ENCODE results near the gene OGT.
"Not testable (repeated sequence)": the region's sequence is repeated elsewhere in the genome, so short reads cannot be mapped to it uniquely, and the experiment has no call there.

The OGT gene

GRCh38 chrX:71541210-71542022, 8.5 kb downstream of the OGT start:
- DNase-seq: no peak

GRCh38 chrX:71542411-71542810, 9.5 kb downstream of the OGT start:
- DNase-seq: peak; percentile 19

GRCh38 chrX:71542825-71543224, 9.9 kb downstream of the OGT start:
- no peak for DNase-seq

- DNase-seq: peak; percentile 78
These were observed 10.4 kb downstream of the OGT start for GRCh38 chrX:71543316-71543715.

GRCh38 chrX:71545364-71545763, 12.5 kb downstream of the OGT start:
- DNase-seq: no peak

- no peak for DNase-seq
These were observed 14.0 kb downstream of the OGT start for GRCh38 chrX:71546879-71547278.

- no peak for DNase-seq
These were observed 14.4 kb downstream of the OGT start for GRCh38 chrX:71547339-71547738.

- no peak for DNase-seq
These were observed 17.1 kb downstream of the OGT start for GRCh38 chrX:71549986-71550385.

- no peak for DNase-seq
These were observed 17.7 kb downstream of the OGT start for GRCh38 chrX:71550578-71550977.

GRCh38 chrX:71556036-71556435, 23.1 kb downstream of the OGT start:
- DNase-seq: no peak

GRCh38 chrX:71558920-71559319, 26.0 kb downstream of the OGT start:
- DNase-seq: no peak

- DNase-seq: not testable (repeated sequence)
These were observed 26.9 kb downstream of the OGT start for GRCh38 chrX:71559773-71560172.

- no peak for DNase-seq
These were observed 31.0 kb downstream of the OGT start for GRCh38 chrX:71563921-71564320.

- DNase-seq: peak; percentile 18
These were observed 32.7 kb downstream of the OGT start for GRCh38 chrX:71565474-71566041.

GRCh38 chrX:71571390-71571789, 38.5 kb downstream of the OGT start:
- peak; percentile 19 for DNase-seq

GRCh38 chrX:71573590-71573989, 40.7 kb downstream of the OGT start:
- no peak for DNase-seq

GRCh38 chrX:71577682-71578081, 44.8 kb downstream of the OGT start:
- DNase-seq: no peak

GRCh38 chrX:71578253-71579135, 45.6 kb downstream of the OGT start, which contains the start of gene GCNA:
TSS of gene GCNA (plus strand) at chrX:71578437. CDS start at chrX:71580822, 2,385 bp downstream.
- DNase-seq: no peak

- no peak for DNase-seq
These were observed 46.5 kb downstream of the OGT start for GRCh38 chrX:71579136-71579989.

GRCh38 chrX:71579990-71580380, 47.1 kb downstream of the OGT start:
- no peak for DNase-seq

GRCh38 chrX:71581210-71581609, 48.3 kb downstream of the OGT start:
- no peak for DNase-seq

- no peak for DNase-seq
These were observed 54.0 kb downstream of the OGT start for GRCh38 chrX:71586929-71587328.

- not testable (repeated sequence) for DNase-seq
These were observed 60.3 kb downstream of the OGT start for GRCh38 chrX:71593210-71593609.

All from NCI-H1105 treated with DMSO at 0.1 percent for 48 hours (cell line).